SIG-M5 treated with dmso at 0.1 percent for 504 hours (cell line): ENCODE data around the gene GPR173.

Source experiments
- DNase-seq: peaks from one replicate; lab custom pipeline; 2025; ENCODE audit not compliant: unreplicated experiment; lab: John Stamatoyannopoulos, UW

Gene GPR173, protein sequence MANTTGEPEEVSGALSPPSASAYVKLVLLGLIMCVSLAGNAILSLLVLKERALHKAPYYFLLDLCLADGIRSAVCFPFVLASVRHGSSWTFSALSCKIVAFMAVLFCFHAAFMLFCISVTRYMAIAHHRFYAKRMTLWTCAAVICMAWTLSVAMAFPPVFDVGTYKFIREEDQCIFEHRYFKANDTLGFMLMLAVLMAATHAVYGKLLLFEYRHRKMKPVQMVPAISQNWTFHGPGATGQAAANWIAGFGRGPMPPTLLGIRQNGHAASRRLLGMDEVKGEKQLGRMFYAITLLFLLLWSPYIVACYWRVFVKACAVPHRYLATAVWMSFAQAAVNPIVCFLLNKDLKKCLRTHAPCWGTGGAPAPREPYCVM

DNA sequence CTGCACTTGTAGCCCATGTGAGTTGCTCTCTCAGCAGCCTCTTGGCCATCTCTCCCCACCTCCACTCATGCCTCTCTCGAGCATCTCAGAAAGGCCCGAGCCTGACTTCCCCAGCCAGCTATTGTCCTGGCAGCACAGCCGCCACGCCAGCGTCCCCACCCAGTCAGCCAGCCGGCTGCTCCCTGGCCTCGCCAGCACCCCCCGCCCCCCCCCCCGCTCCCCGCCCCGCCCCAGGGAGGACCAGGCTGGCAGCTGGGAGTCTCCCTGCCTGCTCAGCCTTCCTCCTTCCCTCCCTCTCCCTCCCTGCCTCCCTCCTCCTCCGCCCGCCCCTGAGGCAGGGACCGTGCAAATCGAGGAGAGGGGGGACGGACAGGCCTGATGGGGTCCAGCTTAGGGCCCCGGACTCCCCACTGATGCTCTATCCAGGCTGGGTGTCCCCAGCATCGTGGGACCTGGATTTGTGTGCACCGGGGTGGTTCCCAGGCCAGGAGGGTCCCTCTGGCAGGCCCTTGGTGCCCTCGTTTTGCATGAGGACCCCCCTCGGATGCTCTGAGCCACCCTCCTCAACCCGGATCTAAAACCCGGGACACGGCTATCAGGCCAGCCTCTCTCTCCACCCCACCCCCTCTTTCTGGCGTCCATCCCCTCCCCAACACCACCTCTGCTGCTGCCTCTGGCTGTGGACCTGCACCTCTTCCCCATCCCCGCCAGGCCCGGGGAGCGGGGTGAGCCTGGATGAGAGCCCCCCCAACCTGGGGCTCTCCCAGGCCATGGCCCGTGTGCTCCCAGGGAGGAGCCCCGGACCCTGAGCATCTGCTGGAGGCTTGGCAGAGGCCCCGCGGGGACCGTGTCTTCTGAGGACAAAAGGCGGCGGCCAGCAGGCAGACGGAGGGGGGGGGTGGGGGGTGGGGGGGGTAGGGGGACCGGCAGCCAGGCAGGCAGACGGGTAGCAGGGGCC is at the start of gene GPR173:
TSS of gene GPR173 (plus strand) at position 621 of the 958 bp plus-strand sequence. CDS start 27,833 bp downstream, outside the sequence.
- DNase-seq, result no peak

DNA sequence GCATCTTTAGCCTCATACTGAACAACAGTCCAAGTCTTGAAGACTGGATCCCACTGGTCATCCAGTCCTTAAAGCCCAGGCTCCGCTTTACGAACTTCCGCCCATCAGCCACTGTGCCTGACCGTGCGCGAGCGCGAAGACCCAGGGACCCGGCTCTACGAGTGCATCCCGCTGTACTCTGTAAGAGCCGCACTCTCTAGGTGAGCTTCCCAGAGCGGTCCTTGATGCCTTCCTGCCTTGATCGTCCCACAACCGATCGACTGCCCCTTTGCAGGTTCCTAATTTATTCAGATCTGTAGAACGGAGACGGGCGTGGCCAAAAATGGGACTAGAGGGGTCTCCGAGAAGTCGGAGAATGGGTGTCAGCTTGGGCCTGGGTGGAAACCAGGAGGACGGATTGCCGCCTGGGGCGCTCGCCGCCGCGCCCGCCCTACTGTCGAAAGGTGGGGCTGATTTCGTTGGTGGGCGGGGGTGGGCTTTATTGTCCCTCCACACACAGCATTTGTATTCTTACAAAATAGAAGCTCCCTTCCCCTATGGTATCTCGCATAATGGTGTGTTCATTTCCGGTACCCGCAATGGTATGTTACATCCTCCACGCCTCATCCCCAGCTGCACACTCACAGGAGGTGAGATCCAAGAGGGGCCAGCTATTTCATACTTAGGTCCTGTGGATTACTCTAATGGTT is 48.0 kb upstream of the GPR173 start:
- DNase-seq, result no peak

DNA sequence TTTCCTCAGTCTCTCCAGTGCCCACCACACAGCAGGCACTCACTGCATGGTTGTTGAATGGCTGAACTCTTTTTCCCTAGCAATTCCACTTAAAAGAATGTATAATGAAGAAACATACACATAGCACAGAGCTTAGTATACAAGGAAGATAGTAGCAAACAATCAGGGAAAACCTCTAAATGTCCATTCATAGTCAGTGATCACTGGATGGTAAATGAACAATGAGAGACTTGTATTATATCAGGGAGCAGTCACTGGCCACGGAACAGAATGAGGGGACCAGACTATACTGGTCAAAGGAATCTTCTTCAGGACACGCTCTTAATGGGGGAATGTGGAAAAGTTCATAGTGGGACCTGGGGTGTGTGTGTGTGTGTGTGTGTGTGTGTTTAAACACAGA is 46.6 kb upstream of the GPR173 start:
- DNase-seq, result no peak

DNA sequence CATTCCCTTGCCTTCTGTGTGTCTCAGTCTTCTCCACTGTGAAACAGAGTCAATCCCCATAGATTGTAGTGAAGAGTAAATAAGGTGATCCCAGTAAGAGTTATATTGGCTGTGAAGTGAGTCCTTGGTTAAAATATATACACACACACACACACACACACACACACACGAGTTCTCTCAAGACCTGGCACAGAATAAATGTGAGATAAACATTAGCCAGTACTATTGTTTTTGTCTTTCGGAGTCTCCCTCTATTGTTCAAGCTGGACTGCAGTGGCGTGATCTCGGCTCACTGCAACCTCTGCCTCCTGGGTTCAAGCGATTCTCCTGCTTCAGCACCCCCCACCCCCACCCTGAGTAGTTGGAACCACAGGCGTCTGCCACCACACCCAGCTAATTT is 45.5 kb upstream of the GPR173 start:
- DNase-seq, result no peak

DNA sequence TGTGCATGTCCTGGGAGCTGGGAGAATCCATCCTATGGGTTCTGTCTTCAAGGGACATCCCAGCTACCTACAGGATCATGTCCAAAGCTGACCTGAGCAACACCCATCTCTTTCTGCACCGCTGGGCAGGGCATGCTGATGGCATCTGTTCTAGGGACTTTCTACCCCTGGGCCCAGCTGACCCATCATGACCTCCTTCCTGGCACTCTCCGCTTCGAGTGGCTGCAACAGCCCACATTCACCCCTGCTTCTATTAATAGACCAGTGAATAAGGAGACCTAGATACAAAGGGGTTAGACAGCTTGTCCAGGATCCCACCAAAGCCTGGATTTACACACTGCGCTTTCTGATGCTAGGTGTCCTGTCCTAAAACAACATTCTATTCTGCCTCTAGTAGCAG is 44.6 kb upstream of the GPR173 start:
- DNase-seq, result no peak

DNA sequence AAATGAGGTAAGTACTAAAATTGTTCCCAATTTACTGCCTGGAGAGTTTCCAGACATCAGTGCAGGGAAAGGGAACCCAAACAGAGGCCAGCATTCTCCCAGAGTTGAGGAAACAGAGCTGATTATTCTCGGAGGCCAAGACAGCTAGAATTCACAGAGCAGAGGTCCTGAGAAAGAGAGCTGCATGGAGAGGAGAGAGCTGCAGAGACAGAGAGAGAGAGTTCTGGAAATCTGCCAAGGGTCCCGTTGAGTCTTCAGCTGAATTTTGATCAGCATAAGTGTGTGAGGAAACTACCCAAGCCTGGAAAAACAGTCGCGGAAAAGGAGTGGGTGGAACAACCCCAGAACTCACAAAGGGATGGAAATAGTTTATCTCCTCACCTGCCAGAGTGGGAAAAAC is 43.8 kb upstream of the GPR173 start:
- no peak for DNase-seq

DNA sequence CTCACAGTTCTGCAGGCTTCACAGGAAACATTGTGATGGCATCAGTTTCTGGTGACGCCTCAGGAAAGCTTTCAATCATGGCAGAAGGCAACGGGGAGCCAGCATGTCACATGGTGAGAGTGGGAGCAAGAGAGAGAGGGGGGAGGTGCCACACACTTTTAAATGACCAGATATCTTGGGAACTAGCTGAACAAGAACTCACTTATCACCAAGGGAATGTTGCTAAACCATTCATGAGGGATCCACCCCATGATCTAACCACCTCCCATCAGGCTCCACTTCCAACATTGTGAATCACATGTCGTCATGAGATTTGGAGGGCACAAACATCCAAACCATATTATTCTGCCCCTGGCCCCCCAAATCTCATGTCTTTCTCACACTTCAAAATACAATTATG is 43.3 kb upstream of the GPR173 start:
- DNase-seq, result no peak

DNA sequence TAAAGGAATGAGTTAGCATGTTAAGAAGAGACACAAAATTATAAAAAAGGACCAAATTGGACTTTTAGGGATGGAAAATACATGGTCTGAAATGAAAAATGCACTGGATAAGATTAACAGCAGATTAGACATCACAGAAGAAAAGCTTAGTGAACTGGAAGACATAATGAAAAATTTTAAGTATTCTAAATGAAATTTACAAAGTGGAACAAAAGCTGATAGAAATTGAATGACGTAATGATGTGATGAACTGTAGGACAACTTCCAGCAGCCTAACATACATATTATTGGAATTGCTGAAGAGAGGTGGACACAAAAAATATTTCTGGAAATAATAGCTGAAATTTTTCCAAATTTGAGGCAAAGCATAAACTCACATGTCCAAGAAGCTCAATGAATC is 39.6 kb upstream of the GPR173 start:
- no peak for DNase-seq

DNA sequence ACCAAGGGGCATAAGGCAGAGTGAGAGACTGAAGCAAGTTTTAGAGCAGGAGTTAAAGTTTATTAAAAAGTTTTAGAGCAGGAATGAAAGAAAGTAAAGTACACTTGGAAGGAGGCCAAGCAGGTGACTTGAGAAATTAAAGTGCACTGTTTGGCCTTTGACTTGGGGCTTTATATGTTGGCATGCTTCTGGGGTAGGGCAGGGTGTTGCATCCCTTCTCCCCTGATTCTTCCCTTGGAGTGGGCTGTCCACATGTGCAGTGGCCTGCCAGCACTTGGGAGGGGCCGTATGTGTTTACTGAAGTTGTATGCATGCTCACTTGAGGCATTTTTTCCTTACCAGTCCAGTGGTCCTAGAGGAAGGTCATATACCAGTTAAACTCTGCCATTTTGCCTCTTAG is 35.3 kb upstream of the GPR173 start:
- DNase-seq, result no peak

DNA sequence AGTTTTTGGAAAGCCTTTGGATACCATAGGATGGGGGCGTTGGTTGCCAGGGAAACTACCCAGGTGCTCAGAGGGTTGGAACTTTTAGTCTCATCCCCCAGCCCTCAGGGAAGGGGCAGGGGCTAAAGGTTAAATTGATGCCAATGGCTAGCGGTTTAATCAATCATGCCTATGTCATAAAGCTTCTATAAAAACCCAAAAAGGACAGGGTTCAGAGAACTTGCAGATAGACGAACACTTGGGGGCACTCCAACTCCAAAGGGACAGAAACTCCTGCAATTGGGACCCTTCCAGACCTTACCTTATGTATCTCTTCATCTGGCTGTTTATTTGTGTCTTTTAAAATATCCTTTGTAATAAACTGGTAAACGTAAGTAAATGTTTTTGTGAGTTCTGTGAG is 30.0 kb upstream of the GPR173 start:
- no peak for DNase-seq

DNA sequence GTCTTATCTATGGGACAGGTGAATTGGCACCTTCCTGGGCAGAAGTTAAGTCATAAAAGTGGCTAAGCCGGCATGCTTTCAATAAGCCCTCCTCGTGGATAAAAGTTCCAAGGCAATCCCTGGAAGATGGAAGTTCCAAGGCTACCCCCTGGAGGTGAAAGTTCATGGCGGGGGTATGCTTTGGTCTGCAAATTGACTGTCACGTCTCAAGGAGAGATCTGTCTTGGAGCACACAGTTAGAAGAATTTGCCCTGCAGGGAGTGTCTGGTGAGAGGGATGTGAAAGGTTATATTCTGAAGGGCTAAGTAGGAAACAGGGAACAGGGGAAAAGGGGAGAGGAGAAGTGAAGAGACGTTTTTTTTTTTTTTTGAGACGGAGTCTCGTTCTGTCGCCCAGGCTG is 26.2 kb upstream of the GPR173 start:
- DNase-seq, result no peak

DNA sequence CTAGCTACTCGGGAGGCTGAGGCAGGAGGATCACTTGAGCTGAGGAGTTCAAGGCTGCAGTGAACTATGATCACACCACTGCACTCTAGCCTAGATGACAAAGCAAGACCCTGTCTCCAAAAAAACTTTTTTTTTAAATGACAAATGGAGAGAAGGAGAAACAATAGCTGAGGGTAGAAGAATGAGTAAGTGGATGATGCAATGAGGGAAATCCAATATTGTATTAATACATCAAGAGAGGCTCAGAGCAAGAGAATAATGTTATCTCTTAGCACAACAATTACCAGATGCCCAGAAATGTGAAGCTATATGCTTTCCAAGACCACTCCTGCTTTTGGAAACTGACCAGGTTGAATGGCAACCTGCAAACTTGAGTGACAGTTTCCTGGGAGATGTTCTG is 19.9 kb upstream of the GPR173 start:
- DNase-seq, result no peak

DNA sequence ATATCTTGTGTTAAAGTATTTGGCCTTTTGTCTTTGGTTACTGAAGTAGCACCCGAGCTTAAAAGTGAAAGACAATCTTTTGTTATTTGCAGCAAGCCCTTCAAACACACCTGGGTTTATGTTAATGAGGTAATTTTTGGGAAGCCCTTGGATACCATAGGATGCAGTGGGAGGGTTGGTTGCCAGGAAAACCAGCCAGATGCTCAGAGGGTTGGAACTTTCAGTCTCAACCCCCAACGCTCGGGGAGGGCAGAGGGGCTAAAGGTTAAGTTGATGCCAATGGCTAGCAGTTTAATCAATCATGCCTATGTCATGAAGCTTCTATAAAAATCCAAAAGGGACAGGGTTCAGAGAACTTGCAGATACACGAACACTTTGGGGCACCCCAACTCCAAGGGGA is 17.2 kb upstream of the GPR173 start:
- DNase-seq, result no peak

DNA sequence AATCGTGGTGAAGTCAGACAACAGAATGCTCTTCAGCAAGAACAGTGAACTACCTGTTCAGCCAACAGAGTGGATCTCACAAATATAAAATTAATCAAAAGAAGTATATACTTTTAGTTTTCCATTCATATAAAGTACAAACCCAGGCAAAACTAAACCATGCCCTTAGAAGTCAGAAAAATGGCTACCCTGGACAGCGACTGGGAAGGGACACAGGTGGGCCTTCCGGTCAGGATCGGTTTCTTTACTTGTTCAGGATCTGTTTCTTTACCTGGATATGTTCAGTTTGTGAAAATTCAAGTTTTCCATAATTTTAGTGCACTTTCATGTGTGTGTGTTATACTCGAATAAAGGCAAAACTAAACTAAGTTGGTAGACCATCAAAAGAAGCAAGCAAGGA is 12.4 kb upstream of the GPR173 start:
- DNase-seq, result no peak

DNA sequence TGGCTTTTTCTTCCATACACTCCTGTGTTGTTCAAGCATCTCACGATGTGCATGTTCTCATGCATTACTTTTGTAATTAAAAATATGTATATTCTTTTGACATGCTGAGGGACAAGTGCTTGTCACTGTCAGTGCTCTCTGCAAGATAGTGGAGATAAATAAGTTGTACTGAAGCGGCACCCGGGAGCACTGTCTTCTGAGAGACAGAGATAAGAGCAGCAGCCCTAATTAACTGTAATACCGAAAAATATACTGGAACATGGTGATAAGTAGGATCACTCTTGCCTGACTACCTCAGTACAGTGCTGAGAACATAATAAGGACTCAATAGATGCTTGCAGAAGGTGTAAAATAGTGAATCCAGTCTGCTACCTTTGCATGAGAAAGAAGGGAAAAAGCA is 9.4 kb upstream of the GPR173 start:
- DNase-seq, result no peak

DNA sequence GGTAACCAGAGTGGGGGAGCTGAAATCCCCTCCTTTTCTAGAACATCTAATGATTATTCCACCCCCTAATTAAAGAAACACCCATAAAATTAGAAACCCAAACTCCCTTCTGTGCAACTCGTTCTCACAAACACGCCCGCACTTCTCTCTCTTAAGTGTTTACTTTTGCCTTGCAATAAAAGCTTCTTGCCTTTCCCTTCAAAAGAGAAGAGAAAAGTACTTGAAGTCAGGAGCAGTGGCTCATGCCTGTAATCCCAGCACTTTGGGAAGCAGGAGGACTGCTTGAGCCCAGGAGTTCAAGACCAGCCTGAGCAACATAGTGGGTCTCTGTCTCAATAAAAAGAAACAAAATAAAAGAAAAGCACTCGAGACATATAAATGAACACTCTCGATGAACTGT is 3.6 kb upstream of the GPR173 start:
- DNase-seq, result no peak

DNA sequence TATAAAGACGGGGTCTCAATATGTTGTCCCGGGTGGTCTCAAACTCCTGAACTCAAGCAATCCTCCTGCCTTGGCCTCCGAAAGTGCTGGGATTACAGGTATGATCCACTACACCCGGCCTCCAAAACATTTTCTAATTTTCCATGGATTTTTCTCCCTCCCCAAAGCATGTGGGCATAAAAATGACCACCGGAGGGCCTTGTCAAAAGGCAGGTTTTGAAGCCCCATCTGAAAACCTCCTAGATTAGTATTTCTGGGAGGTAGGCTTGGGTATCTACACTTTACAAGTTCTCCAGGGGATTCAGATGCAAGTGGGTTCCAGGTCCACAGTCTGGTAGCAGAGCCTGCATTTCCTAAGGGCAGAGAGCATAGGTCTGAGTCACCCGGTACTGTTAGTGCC is 1.4 kb upstream of the GPR173 start:
- DNase-seq, result no peak

DNA sequence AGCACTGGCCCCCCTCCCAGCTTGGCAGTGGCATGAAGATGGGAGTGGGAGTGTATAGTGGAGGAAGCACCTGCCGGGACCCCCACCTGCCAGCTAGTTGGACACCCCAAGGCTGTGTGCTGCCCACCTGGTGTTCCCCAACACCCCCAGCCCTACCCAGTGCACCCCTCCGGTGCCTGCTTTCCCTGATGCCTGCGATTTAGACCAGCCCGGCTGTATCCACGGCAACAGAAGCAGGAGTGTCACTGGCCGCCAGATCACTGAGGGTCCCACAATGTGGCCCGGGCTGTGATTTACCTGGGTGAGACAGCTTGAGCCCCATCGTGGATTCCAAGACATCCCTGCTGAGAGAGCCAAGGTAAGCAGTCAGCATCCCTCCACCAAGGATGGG is 533 bp downstream of the GPR173 start:
- DNase-seq, result no peak

DNA sequence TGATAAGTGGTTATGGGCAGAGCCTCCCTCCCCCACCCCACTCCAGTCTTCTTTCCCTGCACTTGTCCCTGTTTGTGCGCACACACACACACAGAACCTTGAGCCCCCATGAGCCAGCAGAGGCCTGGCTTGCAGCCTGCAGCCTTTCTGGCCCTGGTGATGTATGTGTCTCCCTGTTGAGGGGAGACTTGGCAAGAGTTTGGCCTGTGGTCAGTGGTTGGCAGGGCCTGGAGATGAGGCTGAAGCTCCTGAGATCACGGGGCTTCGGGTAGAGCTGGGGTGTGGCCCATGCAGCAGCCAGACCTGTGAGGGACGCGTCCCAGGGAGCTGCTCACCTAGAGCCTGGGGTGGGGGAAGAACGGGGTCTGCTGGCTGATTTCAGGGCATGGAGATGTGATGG is 2.3 kb downstream of the GPR173 start:
- DNase-seq, result no peak

DNA sequence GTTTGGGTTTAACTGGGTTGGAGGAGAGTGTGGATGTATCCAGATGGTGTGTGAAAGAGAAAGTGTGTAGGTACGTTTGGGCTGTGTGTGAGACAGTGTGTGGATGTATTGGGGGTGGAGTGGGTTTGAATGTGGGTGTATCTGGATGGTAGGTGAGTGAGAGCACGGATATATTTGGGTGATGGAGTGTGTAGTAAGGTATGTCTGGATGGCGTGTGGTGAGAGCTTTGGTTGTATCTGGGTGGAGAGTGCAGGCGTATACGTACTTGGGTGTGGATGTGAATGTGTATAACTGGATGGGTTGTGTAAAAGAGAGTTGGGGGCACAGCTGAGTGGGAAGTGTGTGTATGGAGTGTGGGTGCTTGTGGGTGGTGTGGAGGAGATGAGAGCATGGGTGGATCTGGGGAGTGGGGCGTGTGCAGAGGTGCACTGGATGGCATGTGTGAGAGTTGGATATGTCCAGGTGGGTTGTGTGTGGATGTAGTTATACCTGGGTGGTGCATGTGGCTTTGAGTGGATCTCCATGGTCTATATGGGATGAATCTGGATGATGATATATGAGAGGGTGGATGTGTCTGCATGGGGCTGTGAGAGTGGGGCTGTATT is 6.8 kb downstream of the GPR173 start:
- no peak for DNase-seq

DNA sequence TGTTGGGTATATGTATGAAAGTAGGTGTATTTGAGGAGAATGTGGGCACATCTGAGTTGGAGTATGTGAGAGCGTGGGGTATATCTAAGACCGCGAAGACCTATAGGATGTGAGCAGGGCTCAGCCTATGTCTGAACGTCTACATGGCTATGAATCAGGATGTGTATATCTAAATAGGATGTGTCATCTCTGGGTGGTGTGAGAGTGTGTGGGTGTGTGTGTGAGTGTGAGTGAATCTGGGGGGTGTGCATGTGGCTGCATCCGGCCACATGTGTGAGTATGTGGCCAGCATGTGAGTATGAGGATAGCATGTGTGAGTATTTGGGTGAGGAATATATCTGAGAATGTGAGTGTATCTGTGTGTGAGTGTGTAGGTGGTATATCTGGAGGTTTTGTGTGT is 7.7 kb downstream of the GPR173 start:
- DNase-seq, result no peak
